DOHH2 (cell line): ENCODE results near the gene LAMA5.

ENCODE experiments used
- EZH2phosphoT487 ChIP-seq: fragments of 200-600 bp; sonication (generic); IDR thresholded peaks from 2 replicates; pipeline ENCODE4 v1.6.1; 2017; ENCODE audit warnings: borderline replicate concordance, mild to moderate bottlenecking, antibody characterized with exemption, low read length, moderate library complexity, mixed read lengths
- TF ChIP-seq, protein P1 (sequence below): fragments of 200-600 bp; sonication (generic); IDR thresholded peaks from one replicate; pipeline ENCODE4 v1.5.1; 2014; ENCODE audit warnings: antibody characterized with exemption, mild to moderate bottlenecking, low read depth, low read length; ENCODE audit not compliant: poor library complexity, severe bottlenecking

DNA sequence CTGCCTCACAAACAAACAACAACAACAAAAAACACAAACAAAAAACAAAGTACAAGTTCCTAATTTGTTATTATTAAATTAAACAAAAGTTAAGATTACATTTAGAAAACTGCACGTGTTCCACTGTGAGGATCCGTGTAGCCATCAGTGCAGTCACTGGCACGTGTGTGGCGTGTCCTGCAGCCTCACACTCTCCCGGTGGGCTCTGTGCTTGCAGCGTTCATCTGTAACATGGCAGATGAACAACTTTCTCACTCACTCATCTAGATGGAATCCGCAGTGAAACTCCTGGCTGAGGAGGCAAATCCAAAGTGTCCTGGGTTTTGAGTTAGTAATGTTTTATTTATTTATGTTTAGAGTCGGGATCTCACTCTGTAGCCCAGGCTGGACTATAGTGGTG is 77.2 kb downstream of the LAMA5 start:
- TF ChIP-seq, protein P1, sequence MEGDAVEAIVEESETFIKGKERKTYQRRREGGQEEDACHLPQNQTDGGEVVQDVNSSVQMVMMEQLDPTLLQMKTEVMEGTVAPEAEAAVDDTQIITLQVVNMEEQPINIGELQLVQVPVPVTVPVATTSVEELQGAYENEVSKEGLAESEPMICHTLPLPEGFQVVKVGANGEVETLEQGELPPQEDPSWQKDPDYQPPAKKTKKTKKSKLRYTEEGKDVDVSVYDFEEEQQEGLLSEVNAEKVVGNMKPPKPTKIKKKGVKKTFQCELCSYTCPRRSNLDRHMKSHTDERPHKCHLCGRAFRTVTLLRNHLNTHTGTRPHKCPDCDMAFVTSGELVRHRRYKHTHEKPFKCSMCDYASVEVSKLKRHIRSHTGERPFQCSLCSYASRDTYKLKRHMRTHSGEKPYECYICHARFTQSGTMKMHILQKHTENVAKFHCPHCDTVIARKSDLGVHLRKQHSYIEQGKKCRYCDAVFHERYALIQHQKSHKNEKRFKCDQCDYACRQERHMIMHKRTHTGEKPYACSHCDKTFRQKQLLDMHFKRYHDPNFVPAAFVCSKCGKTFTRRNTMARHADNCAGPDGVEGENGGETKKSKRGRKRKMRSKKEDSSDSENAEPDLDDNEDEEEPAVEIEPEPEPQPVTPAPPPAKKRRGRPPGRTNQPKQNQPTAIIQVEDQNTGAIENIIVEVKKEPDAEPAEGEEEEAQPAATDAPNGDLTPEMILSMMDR, result no peak
- TF ChIP-seq EZH2phosphoT487, result no peak
